Tibial nerve (tissue), 4 donors: ENCODE data around the gene STK25. TPM values are rescaled to one million over a fixed set of nuclear protein-coding genes. Genes with fewer than 3 reads are reported as not detected.

Source experiments
- DNase-seq, 2 donors: peaks; one replicate each; pipeline ENCODE4 v3.0.0-alpha.2; 2019; ENCODE audit warnings: low spot score in 2 of 2
- H3K27ac ChIP-seq, 4 donors: fragments of 200-600 bp; sonication (generic) in 3 of 4; one replicate each; pipeline ENCODE4 v1.5.1; 2017 to 2019; ENCODE audit warnings: mild to moderate bottlenecking in 1 of 4
- H3K27me3 ChIP-seq, 2 donors: fragments of 200-600 bp; sonication (generic) in 1 of 2; one replicate each; pipeline versions ENCODE4 v1.5.1 to v1.6.0; 2017 to 2019
- H3K36me3 ChIP-seq, 3 donors: fragments of 200-600 bp; sonication (generic); one replicate each; pipeline ENCODE4 v1.5.1; 2018 to 2019
- H3K4me1 ChIP-seq, 4 donors: fragments of 200-600 bp; sonication (generic) in 3 of 4; one replicate each; pipeline ENCODE4 v1.5.1; 2017 to 2019
- H3K4me3 ChIP-seq, 4 donors: fragments of 200-600 bp; sonication (generic) in 3 of 4; one replicate each; pipeline ENCODE4 v1.5.1; 2017 to 2019; ENCODE audit warnings: mild to moderate bottlenecking in 1 of 4, moderate library complexity in 1 of 4
- H3K9me3 ChIP-seq, 4 donors: fragments of 200-600 bp; sonication (generic) in 3 of 4; one replicate each; pipeline ENCODE4 v1.5.1; 2017 to 2019
- EP300 ChIP-seq, 2 donors: sonication (generic); formaldehyde crosslinking; IDR thresholded peaks; one replicate each; pipeline ENCODE4 v1.6.1; 2017; ENCODE audit warnings: antibody characterized with exemption in 2 of 2, mild to moderate bottlenecking in 1 of 2
- POLR2A ChIP-seq, 2 donors: fragments of 450-650 bp; IDR thresholded peaks; one replicate each; pipeline ENCODE4 v1.6.1; 2017; ENCODE audit warnings: antibody characterized with exemption in 2 of 2, mild to moderate bottlenecking in 2 of 2, moderate library complexity in 2 of 2
- WGBS, 2 donors: methylation state at CpG; one replicate each; pipeline ENCODE4 v1.1.5; 2018; 5-methylcytosine and 5-hydroxymethylcytosine counted together
- total RNA-seq, 4 donors: library from RNA; depleted of rRNA; stranded (reverse); fragments of >200 nt; gene quantifications; one replicate each; pipeline ENCODE4 v1.1.0, GENCODE V29; 2016
- TF ChIP-seq, protein P1 (sequence below), 5 experiments: fragments of 200-600 bp in 3 of 5; fragments of 450-650 bp in 2 of 5; sonication (generic) in 3 of 5; IDR thresholded peaks; one replicate each; pipeline ENCODE4 v1.5.1; 2016 to 2019; ENCODE audit warnings: antibody characterized with exemption in 5 of 5, mild to moderate bottlenecking in 3 of 5, moderate library complexity in 2 of 5

Gene STK25
- total RNA-seq, 4 donors from 2014 or later = 234 to 301 (median 275) TPM

DNA sequence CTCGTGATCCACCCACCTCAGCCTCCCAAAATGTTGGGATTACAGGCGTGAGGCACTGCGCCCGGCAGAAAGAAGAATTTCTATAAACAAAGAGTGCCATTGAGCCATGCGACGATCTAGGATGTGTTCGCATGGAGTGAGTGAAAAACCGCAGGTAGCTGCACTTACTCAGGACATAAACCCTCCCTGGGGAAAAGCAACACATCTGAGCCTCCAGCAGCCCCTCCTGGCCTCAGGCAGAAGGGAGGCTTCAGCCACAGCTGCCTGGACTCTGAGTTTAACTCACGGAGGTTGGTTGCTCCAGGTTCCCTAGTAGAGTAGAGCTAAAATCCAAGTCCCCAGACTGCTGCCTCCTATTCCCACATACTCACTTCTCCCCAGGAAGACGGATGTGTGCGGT lies 11.3 kb upstream of the STK25 start:
- 41 to 48% methylated on average over 11 of the region's 11 CpGs for WGBS, 2 donors
- no peaks in the 10 kb centered on the region for H3K36me3 ChIP-seq

DNA sequence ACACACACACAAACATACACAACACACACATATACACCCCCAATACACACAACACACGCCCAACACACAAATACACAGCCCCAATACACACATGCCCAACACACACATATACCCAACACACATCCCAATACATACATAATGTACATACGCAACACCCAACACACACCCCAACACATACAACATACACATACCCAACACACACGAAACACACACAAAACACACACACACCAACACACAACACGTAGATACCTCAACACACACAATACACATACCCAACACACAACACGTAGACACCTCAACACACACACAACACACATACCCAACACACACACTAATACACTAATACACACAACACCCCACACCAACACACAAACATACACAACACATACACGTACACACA lies 8.9 kb upstream of the STK25 start:
- TF ChIP-seq POLR2A (IDR thresholded peaks at IDR 0.05) (no peak), EP300 (IDR thresholded peaks at IDR 0.05) (no peak)
- TF ChIP-seq, protein P1, sequence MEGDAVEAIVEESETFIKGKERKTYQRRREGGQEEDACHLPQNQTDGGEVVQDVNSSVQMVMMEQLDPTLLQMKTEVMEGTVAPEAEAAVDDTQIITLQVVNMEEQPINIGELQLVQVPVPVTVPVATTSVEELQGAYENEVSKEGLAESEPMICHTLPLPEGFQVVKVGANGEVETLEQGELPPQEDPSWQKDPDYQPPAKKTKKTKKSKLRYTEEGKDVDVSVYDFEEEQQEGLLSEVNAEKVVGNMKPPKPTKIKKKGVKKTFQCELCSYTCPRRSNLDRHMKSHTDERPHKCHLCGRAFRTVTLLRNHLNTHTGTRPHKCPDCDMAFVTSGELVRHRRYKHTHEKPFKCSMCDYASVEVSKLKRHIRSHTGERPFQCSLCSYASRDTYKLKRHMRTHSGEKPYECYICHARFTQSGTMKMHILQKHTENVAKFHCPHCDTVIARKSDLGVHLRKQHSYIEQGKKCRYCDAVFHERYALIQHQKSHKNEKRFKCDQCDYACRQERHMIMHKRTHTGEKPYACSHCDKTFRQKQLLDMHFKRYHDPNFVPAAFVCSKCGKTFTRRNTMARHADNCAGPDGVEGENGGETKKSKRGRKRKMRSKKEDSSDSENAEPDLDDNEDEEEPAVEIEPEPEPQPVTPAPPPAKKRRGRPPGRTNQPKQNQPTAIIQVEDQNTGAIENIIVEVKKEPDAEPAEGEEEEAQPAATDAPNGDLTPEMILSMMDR (IDR thresholded peaks at IDR 0.05) = no peak
- Histone ChIP-seq H3K4me3 (no peak overlapping the region), H3K4me1 (no peaks in the 10 kb centered on the region), H3K9me3 (no peaks in the 10 kb centered on the region), H3K27ac (no peak overlapping the region), H3K27me3 (peaks cover 0 to 24% of the 10 kb centered on the region in 2 donors), H3K36me3 (no peaks in the 10 kb centered on the region)
- DNase-seq = no peak
- WGBS, 2 donors = 95 to 96% methylated on average over 6 of the region's 6 CpGs

More for the DNA sequence above, 11.3 kb upstream of the STK25 start:
- TF ChIP-seq EP300 (IDR thresholded peaks at IDR 0.05) (no peak), POLR2A (IDR thresholded peaks at IDR 0.05) (no peak)
- TF ChIP-seq, protein P1 (IDR thresholded peaks at IDR 0.05) = no peak
- no peak overlapping the region for H3K4me3 ChIP-seq
- no peak overlapping the region for H3K27ac ChIP-seq
- H3K9me3 ChIP-seq = no peaks in the 10 kb centered on the region
- H3K27me3 ChIP-seq = peaks cover 0 to 28% of the 10 kb centered on the region in 2 donors
- no peak for DNase-seq
- no peaks in the 10 kb centered on the region for H3K4me1 ChIP-seq

DNA sequence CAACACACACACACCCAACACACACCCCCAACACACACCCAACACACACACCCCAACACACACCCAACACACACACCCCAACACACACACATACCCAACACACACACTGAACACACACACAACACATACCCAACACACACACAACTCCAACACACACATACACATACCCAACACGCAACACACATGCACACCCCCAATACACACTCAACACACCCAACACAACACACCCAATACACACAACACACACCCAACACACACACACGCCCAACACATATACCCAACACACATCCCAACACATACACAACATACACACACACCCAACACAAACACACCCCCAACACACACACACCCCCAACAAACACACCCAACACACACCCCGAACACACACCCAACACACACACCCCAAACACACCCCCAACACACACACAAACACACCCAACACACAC lies 8.2 kb upstream of the STK25 start:
- Histone ChIP-seq H3K36me3 (no peaks in the 10 kb centered on the region), H3K9me3 (no peaks in the 10 kb centered on the region), H3K27ac (no peak overlapping the region), H3K4me1 (no peaks in the 10 kb centered on the region), H3K27me3 (peaks cover 0 to 18% of the 10 kb centered on the region in 2 donors), H3K4me3 (no peak overlapping the region)
- 98 to 100% methylated on average over 3 of the region's 3 CpGs for WGBS, 2 donors
- TF ChIP-seq EP300 (IDR thresholded peaks at IDR 0.05) = no peak
- no peak for DNase-seq

DNA sequence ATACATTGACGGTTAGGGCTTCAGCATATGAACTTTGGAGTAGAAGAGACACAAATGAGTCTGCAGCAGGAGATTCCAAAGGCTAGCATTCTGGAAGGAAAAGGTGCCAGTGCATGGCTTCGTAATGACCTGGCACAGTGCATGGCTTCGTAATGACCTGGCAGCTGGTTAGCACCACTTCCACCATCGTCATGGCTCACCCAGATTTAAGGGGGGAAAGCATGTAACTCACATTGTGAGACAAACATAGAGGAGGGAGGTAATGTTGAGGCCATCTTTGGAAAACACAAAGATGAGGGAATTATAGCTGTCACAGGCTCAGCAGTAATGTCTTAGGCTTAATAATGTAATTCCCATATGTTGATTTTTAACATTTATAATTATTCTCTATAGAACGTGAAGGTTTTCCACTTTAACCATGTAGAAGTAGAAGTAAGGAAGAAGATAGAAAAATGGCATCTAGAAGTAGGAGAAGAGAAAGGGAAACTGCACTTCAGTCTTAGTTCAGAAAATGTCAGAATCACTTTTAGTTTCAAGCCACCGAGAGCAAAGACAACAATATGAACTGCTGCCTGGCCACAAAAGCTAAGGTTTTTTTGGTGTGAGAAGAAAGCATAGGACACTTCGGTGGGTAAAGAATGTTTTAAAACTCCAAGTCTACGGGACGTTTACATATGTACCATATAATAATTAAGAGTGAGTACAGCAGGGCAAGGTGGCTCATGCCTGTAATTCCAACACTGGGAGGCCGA lies 6.8 kb upstream of the STK25 start:
- no peak for DNase-seq
- H3K4me3 ChIP-seq = no peak overlapping the region
- TF ChIP-seq, protein P1 (IDR thresholded peaks at IDR 0.05) = no peak
- TF ChIP-seq EP300 (IDR thresholded peaks at IDR 0.05) (no peak), POLR2A (IDR thresholded peaks at IDR 0.05) (no peak)
- H3K4me1 ChIP-seq = no peaks in the 10 kb centered on the region
- 56% methylated on average over 10 of the region's 10 CpGs for WGBS, 2 donors
- H3K36me3 ChIP-seq = no peaks in the 10 kb centered on the region
- no peak overlapping the region for H3K27ac ChIP-seq
- no peaks in the 10 kb centered on the region for H3K9me3 ChIP-seq
- H3K27me3 ChIP-seq = peaks cover 0 to 12% of the 10 kb centered on the region in 2 donors

DNA sequence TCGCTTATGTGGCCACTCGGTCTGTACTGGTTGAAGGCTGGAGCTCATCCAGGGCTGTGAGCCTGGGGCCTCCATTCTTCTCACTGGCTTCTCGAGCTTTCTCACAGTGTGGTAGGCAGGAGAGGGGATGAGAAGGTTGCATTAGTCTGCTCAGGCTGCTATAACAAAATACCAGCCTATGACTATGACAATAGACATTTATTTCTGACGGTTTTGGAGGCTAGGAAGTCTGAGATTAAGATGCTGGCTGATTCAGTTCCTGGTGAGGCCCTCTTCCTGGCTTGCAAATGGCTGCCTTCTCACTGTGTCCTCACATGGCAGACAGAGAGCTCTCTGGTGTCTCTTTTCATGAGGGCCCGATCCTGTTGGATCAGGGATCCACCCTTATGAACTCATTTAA lies 6.2 kb upstream of the STK25 start:
- Histone ChIP-seq H3K27me3 (peaks cover 0 to 6% of the 10 kb centered on the region in 2 donors), H3K36me3 (no peaks in the 10 kb centered on the region), H3K27ac (no peak overlapping the region), H3K4me3 (no peak overlapping the region), H3K9me3 (no peaks in the 10 kb centered on the region), H3K4me1 (peaks cover 0 to 5% (median under 1%) of the 10 kb centered on the region in 4 donors)
- DNase-seq = no peak
- TF ChIP-seq, protein P1 (IDR thresholded peaks at IDR 0.05) = no peak
- TF ChIP-seq EP300 (IDR thresholded peaks at IDR 0.05) = no peak
- TF ChIP-seq POLR2A (IDR thresholded peaks at IDR 0.05) = no peak
- 66 to 68% methylated on average over 5 of the region's 5 CpGs for WGBS, 2 donors
